Medulla oblongata (tissue), 1 donor: Measurements from ENCODE around the gene DHX30.

Source experiments
- DNase-seq: peaks from one replicate; pipeline ENCODE4 v3.0.0-alpha.2; 2015; ENCODE audit errors: extremely low spot score

Gene DHX30

GRCh38 chr3:47851888-47852603, 49.1 kb downstream of the DHX30 start:
- no peak for DNase-seq

GRCh38 chr3:47852604-47853602, 50.0 kb downstream of the DHX30 start:
- DNase-seq: peak; percentile 62

- DNase-seq: no peak
Measured at GRCh38 chr3:47854267-47854666, 51.3 kb downstream of the DHX30 start.

GRCh38 chr3:47854720-47855455, 52.0 kb downstream of the DHX30 start:
- DNase-seq: no peak

- DNase-seq: no peak
Measured at GRCh38 chr3:47855461-47856383, 52.8 kb downstream of the DHX30 start.

GRCh38 chr3:47856669-47857068, 53.7 kb downstream of the DHX30 start:
- peak; percentile 62 for DNase-seq

- no peak for DNase-seq
Measured at GRCh38 chr3:47857151-47857550, 54.2 kb downstream of the DHX30 start.

- no peak for DNase-seq
Measured at GRCh38 chr3:47859956-47860605, 57.1 kb downstream of the DHX30 start.

GRCh38 chr3:47863391-47864128, 60.6 kb downstream of the DHX30 start:
- DNase-seq: no peak

- DNase-seq: no peak
Measured at GRCh38 chr3:47865192-47865591, 62.3 kb downstream of the DHX30 start.

GRCh38 chr3:47867451-47868044, 64.6 kb downstream of the DHX30 start:
- DNase-seq: no peak

GRCh38 chr3:47868306-47868705, 65.4 kb downstream of the DHX30 start:
- no peak for DNase-seq

GRCh38 chr3:47870156-47870555, 67.2 kb downstream of the DHX30 start:
- no peak for DNase-seq

GRCh38 chr3:47870702-47871260, 67.8 kb downstream of the DHX30 start:
- no peak for DNase-seq

GRCh38 chr3:47871389-47871788, 68.5 kb downstream of the DHX30 start:
- DNase-seq: no peak

- DNase-seq: no peak
Measured at GRCh38 chr3:47872916-47873315, 70.0 kb downstream of the DHX30 start.

- DNase-seq: no peak
Measured at GRCh38 chr3:47874438-47874837, 71.5 kb downstream of the DHX30 start.

GRCh38 chr3:47874913-47875312, 72.0 kb downstream of the DHX30 start:
- no peak for DNase-seq

GRCh38 chr3:47877290-47877689, 74.4 kb downstream of the DHX30 start:
- no peak for DNase-seq
